Keratinocyte (primary cell): Measurements from ENCODE around the gene KPNA3.

Experiments
- CTCF ChIP-seq, 3 experiments: IDR thresholded peaks in 1 of 3; conservative IDR thresholded peaks in 1 of 3; optimal IDR thresholded peaks in 1 of 3; 2 replicates in 2 of 3; 3 replicates in 1 of 3; pipeline versions ENCODE3 to v1.5.1; 2011; ENCODE audit warnings: low read length in 3 of 3, mild to moderate bottlenecking in 3 of 3, moderate library complexity in 2 of 3, control low read depth in 1 of 3, inconsistent platforms in 1 of 3; ENCODE audit not compliant: insufficient read depth in 2 of 3; ENCODE audit errors: extremely low read depth in 1 of 3
- EZH2 ChIP-seq: IDR thresholded peaks from one replicate; pipeline ENCODE4 v1.6.1; 2012; ENCODE audit warnings: inconsistent platforms, mild to moderate bottlenecking, low read length, moderate library complexity

GRCh38 chr13:49711218-49711863 is 81.1 kb downstream of the KPNA3 start:
- TF ChIP-seq CTCF (optimal IDR thresholded peaks at IDR 0.05 in 1 of 3, IDR thresholded peaks at IDR 0.05 in 1 of 3, conservative IDR thresholded peaks at IDR 0.05 in 1 of 3; ENCODE audit: extremely low read depth in 1 of 3, insufficient read depth in 2 of 3, low read length in 3 of 3), result no peak
- TF ChIP-seq EZH2, result no peak
